GM19035 (cell line): ENCODE measurements around the gene APBA1.

ENCODE experiments used
- ATAC-seq: cut with Tn5 transposase; IDR thresholded peaks from one replicate; pipeline ENCODE4 v1.9.1; 2021; ENCODE audit not compliant: unreplicated experiment

The APBA1 gene

DNA sequence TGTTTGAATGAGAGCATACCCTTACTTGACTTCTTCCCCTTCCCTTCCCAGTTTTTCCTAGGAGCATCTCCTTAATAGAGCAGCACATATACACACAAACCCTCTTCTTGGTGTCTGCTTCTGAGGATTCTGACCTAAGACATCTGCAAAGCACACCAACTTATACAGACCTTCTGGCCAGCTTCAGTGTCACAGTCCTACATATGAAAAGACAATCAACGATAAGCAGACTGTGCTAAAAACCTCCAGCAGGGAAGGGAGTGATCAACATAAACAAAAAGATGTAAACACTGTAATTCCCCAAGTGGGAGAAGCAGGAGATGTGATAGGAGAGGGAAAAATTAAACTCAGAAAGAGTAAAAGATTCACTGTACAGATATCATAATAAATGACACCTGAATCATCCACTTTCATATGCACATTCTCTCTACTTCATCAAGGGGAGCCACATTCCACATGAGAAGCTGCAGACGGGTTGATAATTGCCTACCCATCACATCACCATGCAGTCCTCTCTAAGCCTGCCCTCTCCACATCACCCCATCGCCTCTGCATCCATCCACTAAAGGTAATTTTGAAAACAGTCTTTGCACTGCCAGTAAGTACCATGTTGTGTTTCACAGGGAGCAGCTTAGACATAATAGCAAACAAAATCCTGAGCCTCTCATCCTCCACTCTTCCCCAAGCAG, 13.0 kb downstream of the APBA1 start:
- no peak for ATAC-seq

DNA sequence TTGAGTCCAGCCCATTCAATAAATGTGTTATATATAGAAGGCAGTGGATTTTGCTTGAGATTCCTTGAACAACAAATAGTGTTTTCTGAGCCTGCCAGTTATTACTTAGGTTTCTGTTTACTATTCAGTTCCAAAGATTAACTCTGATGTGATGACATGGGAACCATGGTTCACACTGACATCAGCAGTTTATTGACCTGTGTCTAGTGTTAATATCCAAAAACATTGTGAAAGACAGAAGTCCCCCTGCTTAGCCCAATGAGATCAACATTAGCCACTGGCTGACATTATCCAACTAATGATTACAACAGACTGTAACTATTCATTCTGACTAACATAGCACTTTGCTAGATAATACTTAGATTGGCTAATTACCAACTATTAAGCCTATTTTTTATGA, 14.9 kb downstream of the APBA1 start:
- ATAC-seq, result no peak

DNA sequence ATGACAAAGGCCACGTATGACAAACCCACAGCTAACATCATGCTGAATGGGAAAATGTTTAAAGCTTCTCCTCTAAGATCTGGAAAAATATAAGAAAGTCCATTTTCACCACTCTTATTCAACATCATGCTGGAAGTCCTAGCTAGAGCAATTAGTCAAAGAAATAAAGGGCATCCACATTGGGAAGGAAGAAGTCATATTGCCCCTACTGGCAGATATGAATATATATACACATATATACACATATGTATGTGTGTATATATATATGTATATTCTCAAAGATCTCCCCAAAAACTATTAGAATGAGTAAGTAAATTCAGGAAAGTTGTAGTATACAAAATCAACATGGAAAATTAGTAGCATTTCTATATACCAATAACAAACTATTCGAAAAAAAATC, 17.1 kb downstream of the APBA1 start:
- ATAC-seq, result no peak

DNA sequence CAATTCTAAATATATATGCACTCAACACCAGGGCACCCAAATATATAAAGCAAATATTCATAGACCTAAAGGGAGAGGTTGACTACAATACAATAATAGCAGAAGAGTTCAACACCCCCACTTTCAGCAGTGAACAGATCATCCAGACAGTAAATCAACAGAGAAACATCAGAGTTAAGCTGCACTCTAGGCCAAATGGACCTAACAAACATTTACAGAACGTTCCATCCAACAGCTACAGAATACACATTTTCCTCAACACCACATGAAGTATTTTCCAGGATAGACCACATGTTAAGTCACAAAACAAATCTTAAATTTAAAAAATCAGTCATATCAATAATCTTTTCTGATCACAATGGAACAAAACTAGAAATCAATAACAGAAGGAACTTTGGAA, 18.9 kb downstream of the APBA1 start:
- no peak for ATAC-seq

DNA sequence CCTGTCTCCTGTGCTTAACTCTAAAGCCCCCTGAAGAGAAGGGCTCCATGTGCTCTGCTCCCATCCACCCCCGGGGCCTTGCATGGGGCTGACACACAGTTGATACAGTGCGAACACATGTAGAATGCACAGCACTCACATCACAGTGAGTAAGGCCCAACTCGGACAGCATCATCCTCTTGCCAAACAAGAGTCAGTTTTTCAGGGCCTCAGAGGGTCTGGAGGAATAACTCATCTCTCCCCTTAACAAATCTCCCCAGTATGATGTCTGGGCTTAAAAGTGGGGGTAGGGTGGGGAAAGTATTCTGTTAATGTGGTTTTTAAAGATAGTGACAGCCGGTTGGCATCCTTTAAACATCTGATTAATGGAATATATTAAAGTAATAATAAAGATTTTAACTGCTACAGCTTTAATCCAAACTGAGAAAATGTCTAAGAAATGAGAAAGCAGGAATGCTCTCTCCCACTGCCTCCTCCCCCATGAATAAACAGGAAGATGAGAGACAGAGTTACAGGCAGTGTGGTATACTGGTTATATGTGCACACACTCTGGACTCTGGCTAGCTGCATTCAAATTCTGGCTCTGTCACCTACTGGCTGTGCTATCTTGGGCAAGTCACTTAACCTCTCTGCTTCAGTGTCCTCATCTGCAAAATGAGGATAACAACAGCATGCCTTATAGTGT, 22.5 kb downstream of the APBA1 start:
- no peak for ATAC-seq

DNA sequence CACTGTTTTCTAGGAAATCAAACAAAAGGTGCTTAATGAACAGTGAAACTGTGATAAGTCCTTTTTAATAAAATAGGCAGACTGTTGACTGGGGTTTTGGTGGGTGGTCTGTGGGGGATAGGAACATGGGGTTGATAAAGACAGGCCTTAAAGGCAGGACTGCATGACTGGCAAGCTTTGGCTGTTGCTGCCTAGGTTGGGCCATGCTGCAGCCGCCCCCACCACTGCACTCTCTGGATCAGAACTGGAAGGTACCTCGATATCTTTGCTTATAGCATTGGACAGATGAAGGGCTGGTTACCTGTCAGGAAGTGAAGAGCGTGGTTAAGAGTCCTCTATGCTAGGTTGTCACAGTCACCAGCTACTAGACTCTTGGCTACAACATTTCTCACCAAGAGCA, 24.4 kb downstream of the APBA1 start:
- ATAC-seq, result no peak

DNA sequence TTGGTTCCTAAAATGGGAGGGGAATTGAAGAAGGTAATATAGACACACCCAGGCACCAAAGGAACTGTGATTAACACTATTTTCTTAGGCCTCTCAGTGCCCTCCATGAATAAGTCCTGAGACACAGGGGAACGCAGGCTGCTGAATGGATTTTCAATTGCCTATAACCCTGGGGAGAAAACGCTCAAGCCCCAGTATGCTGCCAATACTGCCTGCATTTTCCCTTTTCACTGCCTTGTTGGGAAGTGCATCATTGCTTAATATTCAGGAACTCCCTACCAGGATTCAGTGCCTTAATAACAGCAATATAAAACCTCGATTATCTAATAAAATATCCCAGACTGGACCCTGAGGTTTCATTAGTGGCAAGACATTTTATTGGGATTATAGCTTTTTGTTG, 25.4 kb downstream of the APBA1 start:
- no peak for ATAC-seq

DNA sequence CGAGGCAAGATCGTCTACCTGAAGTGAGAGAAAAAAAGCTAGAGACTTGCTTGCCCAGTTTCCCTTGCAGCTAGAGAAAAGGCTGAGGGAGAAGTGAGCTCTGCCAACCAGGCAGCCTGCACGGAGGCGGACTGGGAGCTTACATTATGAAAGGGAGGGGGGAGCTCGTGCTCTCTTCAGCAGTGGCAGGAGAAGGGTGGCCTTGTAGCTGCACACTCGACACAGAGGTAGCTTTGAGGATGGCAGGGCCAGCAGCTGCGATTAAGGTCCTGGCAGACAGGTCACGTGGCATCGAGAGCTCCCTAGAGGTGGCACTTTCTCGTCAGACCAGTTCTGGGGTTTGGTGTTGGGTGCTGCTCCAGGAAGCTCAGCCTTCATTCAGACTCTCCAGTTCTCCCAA, 26.7 kb downstream of the APBA1 start:
- ATAC-seq, result no peak

DNA sequence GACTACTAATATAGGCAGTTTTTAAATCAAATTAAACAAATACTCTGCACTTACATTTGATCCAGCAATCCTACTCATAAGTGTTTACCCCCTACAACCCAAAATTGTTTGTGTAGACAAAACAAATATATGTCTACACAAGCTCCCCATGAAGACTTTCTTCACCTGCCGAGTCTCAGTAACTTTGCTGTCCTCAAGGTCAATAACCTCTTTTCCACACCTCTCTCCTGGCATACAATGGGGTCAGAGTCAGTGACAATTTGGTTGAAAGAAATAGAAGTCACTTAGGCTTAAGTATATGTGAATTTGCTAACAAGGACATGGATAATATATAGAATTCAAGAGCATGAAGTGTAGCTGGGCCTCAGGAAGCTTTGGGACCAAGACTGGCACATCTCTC, 29.1 kb downstream of the APBA1 start:
- ATAC-seq, result no peak

DNA sequence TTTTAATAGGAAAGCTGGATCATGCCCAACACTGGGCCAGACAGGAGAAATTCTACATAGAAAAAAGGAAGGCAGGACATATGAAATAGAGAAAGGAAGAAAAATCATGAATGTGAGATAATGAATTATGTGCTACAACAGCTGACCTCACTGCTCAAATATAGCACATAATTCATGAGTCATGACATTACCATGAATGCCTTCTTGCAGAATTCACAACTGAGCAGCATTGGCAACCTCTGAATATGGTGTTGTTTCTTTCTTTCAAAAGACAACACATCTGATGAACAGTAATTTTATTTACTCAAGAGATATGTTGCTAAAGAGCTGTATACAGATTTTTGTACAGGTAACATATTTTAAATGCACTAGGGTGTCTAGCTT, 34.4 kb downstream of the APBA1 start:
- ATAC-seq, result no peak

DNA sequence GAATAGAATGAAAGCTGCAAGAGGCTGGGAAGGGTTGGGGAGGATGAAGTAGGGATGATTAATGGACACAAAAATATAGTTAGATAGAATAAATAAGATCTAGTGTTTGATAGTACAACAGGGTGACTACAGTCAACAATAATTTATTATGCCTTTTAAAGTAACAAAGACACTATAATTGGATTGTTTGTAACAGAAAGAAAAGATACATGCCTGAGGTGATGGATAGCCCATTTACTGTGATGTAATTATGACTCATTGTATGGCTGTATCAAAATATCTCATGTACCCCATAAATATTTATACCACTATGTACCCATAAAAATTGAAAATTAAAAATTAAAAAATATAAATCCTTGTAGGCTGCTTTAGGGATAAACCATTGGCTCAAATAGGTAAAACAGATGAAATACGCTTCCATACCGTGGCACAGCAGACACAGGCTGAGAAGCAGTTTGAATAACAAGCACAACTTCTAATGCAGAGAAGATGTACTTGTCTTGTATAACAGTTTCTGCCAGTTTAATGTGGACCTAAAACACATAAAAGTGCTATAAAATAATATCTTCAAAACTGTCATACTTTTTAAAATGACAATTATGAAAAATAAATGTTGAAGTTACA, 34.9 kb downstream of the APBA1 start:
- ATAC-seq, result no peak

DNA sequence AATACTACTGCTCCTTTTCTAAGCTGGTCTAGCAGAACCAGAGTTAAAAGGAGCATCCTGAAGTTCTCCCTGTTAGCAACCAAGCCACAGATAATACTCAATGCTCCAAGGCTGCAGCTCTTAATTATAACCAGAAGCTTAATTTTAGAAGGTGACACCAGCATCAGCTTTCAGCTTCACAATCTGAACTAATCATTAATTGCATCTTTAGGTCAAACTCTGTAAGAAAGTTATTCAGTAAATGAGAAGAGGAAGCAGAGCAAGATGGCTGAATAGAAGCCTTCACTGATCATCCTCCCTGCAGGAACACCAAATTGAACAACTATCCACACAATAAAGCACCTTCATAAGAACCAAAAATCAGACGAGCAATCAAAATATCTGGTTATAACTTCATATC, 38.5 kb downstream of the APBA1 start:
- ATAC-seq, result no peak

DNA sequence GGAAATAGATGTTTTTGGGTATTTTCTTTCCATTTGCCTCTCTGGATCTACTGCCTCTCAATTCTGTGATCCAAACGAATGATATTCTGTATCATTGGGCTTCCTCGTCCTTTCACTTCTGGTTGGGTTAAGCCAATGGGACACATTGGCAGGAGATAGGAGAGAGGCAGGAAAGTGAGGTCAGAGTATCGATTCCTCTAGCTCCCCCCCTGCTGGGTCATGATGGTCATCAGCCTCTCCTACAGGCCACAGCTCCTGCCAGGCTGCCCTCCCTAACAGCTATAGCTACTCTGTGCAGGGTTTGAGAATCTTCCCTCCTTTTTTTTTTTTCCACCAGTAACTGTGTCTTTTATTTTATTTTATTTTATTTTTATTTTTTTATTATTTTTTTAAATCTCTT, 39.4 kb downstream of the APBA1 start:
- ATAC-seq, result no peak

DNA sequence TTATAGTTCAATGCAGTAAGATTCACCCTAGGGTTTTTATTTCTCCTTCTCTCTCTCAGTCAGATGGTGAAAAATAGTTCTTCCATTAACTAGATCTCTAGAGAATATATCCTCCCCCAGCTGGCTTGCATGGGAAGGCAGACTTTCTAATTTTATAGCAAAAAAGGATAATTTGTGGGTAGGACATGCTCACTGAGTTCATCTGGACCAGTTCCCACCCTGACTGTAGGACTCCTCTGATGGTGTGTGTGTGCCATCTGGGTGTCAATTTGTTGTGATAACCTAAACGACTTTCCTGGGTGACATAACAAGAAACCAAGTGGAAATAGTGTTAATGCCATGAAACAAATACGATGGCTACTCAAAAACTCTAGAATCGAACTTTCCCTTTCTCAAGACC, 44.9 kb downstream of the APBA1 start:
- ATAC-seq, result no peak

DNA sequence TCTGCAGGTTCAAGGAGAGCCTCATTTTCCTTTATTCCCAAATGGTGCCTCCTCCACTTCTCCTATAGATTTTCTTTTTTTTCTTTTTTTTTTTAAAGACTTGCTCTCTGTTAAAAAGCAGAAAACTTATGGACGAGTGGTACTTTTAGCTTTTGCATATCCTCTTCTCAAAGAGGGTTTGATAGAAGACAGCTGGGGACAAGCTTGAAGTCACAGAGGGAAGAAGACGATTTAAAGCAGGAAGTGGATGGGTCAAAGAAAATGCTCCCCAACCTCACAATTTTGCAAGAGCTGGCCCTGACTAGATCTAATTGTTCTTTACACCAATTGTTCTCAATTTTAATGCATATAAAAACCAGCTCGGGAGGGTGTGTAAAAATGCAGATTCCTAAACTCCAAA, 48.9 kb downstream of the APBA1 start:
- no peak for ATAC-seq

DNA sequence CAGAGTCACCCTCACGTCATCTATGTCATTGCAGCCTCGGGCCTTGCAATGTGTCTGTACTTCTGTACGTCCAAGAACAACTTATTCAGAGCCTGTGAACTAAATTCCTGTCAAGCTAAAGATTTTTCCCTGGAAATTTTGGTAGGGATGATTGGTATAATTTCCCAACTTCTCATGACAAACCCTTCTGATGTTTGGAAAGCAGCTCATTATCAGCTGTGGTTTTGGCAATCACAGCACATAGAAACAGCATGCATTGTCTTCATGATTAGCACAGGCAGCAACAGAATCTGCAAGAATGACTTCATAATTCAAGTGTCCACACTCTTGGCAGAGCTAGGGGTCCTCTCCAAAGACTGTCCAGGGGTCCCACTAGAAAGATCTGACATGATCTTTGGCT, 49.5 kb downstream of the APBA1 start:
- no peak for ATAC-seq

DNA sequence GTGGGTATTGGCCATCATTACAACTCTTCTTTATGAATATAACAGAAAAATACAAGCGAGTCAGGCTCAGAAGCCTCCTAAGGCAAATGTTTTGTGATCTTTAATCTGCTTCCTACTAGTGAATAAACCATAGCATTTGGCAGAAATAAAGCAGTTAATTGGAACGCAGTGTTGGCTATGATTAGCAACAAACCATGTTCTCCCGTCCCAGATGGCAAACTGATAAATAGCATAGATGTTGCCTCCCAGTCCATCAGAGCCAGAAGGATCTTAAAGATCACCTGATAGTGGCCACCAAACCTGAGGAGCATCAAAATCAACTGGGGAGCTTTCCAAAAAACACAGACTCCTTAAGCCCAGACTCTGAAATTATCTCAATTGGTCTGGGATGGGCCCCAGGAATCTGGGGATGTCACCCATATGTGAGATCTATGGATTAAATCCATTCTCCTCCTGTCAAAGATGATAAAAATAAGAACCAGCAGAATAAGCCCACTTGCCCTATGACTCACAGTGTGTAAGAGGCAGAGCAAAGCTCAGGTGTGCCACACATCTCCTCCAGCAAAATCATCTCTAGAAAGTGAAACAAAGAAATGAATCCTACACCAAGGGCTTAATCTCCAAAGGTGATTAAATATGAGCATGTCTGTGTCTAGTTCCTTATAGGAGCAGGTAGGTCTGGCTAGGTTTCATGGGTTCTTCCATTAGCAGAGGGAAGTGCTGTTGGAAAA, 50.3 kb downstream of the APBA1 start:
- ATAC-seq, result no peak

DNA sequence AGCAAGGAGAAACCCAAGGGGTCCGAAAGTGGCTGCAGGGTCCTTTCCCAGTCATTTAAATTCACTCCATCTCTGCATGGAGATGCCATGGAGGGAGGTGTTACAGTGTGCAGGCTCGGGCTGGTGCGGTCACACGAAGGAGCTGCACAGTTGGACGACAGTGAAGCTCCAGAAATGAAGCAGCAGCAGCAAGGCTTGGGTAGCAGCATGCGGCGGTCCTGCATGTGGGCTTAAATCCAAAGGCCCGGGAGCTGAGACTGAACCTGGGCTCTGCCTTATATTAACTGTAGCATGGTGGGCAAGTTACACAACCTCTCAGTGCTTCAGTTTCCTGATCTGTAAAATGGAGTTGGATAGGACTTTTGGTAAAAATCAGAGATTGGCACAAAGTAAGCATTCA, 51.4 kb downstream of the APBA1 start:
- ATAC-seq, result no peak

DNA sequence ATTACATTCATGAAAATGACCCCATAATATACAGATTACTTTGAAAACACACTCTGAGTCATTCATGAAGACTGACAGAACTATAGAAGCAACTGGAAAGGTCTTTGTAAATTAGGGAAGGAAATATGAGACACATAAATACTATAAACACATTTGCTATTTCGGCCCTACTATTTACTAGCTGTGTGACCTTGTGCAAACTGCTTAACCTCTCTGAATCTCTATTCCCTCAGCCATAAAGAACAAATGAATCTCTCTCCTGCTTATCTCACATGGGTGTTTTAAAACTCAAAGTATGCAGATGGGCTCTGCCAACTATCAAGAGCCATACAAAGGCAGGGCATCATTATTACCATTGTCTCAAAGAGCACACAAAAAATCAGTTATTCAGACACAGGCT, 52.9 kb downstream of the APBA1 start:
- ATAC-seq, result no peak

DNA sequence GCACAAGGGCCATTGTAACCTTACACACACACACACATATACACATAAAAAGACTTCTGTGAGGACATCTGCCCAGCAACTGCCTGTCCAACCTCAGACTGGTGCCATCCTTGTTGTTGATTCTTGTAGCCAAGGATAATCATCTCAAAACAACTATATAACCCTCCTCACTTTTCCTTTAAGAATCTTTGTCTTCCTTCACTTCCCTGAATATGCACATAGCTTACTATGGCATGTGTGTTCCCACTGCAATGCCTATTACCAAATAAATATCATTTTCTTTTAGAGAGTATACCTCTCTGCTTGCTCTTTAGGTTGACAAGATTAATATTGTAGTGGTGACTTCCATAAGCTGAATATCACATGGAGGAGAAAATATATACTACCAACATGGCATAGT, 55.2 kb downstream of the APBA1 start:
- no peak for ATAC-seq

DNA sequence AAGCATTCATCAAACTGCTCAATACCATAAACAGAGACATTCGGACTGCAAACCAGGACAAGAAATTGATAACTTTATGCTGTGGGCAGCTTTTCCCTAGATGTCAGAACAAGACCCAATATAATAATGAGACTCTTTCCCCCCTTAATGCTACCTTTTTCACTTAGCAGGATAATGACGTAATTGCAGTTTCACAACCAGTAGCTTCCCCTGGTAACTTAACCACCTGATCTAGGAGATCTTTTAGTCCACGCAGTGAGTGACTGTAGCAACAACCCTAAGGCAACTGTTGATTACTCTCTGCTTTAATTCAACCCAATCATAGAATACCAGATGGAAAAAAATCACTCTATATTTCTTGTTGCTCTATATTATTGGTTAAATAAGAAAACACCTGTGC, 56.3 kb downstream of the APBA1 start:
- no peak for ATAC-seq

DNA sequence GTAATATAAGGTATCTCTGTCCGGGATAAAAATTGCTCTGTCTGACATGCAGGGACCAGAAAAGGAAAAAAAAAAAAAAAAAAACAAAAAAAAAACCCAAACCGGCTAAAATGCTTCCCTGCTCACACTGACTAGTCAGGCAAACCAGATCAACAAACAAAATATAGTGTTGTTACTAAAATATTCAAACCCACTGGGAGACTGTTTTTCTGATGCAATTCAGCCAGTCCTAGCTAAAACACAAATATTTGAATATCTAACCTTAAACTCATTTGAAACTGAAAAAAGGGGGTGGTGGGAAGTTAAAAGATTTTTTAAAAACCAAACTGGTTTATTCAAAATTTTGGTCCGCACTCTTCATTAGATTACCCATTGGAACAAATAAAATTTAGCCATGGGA, 61.0 kb downstream of the APBA1 start:
- ATAC-seq, result no peak
